HG02884 (cell line): ENCODE measurements around the gene CBX1.
A peak's percentile ranks its signal among the peaks of the same experiment; 100 is the strongest.
"Not testable (repeated sequence)": the region's sequence is repeated elsewhere in the genome, so short reads cannot be mapped to it uniquely, and the experiment has no call there.

Experiments used
- ATAC-seq: cut with Tn5 transposase; IDR thresholded peaks from one replicate; pipeline ENCODE4 v1.9.1; 2021; ENCODE audit warnings: mild to moderate bottlenecking, moderate library complexity; ENCODE audit not compliant: unreplicated experiment

CBX1 gene

DNA sequence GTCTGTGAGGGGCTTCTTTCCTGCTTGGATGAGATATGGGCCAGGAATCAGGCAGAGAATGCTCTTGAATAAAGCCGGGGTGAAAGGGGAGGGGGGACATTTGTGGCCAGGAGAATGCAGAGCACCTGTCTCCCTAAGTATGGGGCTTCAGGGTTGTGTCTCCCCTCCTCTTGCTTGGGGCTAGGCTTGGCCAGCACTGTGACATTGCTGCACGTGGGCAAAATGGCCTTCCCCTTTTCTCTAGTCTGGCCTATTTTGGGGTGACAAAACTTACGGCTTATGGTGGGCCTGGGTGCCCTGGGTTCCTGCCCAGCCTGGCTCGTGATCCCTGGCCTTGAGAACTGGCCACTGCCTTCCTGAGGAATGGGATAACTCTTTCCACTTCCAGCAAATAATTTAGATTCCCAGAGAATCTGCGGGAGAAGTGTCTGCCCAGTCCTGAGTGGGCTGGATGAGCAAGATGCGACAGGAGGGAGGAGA is 47.5 kb downstream of the CBX1 start:
- no peak for ATAC-seq

DNA sequence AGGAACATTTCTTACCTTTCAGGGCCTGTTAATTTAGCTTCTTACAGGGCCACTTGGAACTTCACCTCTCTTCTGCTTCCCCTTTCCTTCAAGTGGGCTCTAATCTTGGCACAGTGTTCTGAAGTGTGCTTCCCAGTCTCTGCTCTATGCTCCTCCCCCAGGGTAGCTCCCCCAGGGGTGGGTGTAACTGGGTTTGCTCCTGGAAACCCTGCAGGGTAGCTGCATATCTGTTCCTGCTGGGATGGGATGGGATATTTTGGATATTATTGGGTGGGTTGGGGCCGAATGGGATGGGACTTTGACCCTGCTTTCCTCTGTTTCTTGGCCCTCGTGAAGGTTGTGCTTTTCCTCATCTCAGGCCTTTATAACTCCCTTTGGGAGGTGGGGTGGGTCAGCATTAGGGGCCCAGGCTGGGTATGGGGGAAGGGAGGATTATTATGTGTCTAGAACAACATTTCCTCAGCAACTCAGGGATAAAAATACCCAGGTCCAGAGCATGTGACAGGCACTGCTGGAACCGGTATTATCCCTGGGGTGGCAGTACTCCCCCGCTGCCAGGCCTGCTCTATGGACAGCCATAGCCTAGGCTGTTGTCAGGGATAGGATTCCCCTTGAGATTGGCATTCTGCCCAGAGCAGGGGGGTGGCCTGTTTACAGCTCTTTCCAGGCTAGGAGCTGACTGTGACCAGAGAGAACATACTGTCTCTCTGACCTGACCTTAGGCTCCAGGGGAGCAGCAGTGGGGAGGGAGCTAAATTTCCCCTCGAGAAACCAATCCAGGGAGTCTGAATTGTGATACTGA is 48.1 kb downstream of the CBX1 start:
- no peak for ATAC-seq

- no peak for ATAC-seq
Measured at GRCh38 chr17:48051706-48052486, 49.4 kb downstream of the CBX1 start.

- ATAC-seq, result no peak
Measured at GRCh38 chr17:48051283-48051682, 50.0 kb downstream of the CBX1 start.

GRCh38 chr17:48048384-48049126 is 52.7 kb downstream of the CBX1 start:
- peak; percentile 29 for ATAC-seq

- peak; percentile 88 for ATAC-seq
Measured at GRCh38 chr17:48047741-48048383, 53.4 kb downstream of the CBX1 start, which contains the start of gene NFE2L1. NFE2L1 (plus strand) TSS chr17:48048359; CDS start chr17:48051119, 2,760 bp downstream.

DNA sequence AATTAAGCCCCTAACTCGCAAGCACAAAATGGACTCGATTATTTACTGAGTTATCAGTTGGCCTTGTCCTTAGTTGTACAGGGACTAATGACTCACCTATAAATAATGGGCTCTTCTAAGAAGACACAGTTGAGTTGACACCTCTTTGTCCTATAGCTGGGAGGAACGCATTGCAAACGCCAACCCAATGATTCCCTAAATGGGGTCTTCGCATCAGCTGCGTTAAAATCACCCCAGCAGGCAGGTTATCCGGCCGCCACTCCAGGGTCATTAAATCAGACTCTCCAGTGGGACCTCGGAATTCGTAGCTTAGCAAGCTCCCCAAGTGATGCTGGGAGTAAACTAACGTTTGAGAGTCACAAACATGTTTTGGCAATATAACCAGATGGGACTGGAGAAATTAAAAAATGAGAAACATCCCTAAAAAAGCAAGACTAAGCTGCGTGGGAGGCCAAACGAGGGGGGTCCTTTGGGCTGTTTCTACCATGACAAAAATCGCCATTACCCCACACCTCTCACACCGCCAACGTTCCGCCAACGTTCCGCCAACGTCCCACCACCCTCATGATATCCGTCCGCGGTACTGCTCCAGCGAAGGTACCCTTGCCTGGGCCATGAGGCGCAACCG is 54.1 kb downstream of the CBX1 start:
- ATAC-seq, result no peak

GRCh38 chr17:48046296-48046695 is 55.0 kb downstream of the CBX1 start:
- no peak for ATAC-seq

DNA sequence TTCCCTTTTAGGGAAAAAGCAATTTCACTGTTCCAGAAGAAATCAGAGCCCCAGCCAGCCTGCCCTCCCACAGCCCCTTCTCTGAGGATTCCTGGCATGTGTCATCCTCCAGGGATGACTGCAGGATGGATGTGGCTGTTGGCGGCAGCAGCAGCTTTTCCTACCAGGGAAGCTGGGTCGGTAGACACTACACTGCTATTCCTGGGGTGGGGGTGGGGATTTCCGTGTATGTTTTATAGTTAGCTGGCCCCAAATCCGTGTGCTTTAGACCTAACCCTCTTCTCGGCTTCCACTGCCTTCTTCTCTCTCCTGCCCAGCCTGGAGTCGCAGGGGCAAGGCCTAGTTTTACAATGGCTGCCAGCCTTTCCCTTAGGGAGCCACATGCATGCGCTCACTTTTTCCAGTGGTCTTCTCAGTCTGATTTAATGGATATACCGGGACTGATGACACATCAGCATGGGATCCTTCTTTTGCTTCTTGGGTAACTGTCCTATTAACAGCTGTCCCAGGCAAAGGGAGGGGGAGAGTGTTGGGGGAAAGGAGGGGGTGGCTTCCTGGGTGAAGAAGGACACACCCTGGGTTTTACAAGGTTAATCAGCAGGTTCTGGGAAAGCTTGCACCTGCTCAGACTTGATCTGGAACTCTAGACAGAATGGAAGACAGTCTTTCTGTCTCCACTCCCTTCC is 55.8 kb downstream of the CBX1 start:
- ATAC-seq, result no peak

GRCh38 chr17:48044851-48045250 is 56.4 kb downstream of the CBX1 start:
- ATAC-seq, result no peak

- no peak for ATAC-seq
Measured at GRCh38 chr17:48043176-48043575, 58.1 kb downstream of the CBX1 start.

- ATAC-seq, result no peak
Measured at GRCh38 chr17:48038687-48039086, 62.6 kb downstream of the CBX1 start.

- no peak for ATAC-seq
Measured at GRCh38 chr17:48037838-48038323, 63.4 kb downstream of the CBX1 start.

- ATAC-seq, result no peak
Measured at GRCh38 chr17:48037036-48037837, 64.0 kb downstream of the CBX1 start, which contains the start of gene COPZ2. COPZ2 (minus strand) TSS chr17:48037797; CDS start chr17:48037777, 20 bp downstream.

- no peak for ATAC-seq
Measured at GRCh38 chr17:48036693-48037035, 64.6 kb downstream of the CBX1 start.

DNA sequence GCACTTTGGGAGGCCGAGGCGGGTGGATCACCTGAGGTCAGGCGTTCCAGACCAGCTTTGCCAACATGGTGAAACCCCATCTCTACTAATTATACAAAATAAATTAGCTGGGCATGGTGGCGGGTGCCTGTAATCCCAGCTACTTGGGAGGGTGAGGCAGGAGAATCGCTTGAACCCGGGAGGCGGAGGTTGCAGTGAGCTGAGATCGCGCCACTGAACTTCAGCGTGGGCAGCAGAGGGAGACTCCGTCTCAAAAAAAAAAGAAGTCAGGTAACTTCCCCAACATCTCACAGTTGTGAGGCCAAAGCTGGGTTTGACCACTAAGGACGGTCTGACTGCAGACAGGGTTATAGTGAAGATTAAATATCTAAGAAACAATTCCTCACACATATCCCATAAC is 66.5 kb downstream of the CBX1 start:
- not testable (repeated sequence) for ATAC-seq

DNA sequence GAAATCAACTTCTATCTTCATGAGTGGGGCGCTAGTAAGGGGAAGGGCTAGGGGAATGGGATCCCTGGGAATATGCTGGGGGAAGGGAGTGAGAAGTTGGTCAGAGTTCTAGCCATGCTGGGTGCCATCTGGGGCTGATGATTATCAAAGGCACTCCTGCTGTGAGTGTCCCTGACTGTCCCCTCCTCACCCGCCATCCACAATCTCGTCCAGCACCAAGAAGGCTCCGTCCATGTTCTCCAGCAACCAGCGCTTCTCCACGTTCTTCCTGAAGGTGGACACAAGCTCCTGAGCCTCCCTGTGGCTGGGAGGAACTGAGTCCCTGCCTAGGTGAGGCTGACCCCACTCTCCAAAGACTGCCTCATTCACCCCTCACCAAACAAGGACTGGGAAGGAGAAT is 69.3 kb downstream of the CBX1 start:
- no peak for ATAC-seq

DNA sequence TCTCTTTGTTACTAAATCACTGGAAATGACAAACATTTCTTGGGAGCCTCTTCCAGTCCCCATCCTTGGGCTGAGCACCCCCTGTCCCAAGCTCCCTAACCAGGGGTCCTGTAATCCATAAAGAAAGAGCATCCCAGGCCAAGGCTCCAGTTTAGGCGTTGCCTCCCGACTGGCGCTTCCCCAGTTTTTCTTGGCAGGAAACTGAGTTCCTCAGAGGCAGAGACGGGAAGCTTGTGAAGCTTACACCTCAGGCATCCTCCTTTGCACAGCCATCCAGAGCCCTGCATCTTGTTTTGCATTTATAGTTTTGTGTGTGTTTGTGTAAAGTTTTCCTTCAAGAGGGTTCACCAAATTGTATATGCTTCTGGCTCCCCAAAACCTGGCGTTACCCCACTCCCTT is 70.7 kb downstream of the CBX1 start:
- ATAC-seq, result no peak

GRCh38 chr17:48028736-48029135 is 72.5 kb downstream of the CBX1 start:
- ATAC-seq, result no peak
